HG03460 (cell line): ENCODE data around the gene BEAN1.
A peak's percentile ranks its signal among the peaks of the same experiment; 100 is the strongest.
"Not testable (repeated sequence)": the region's sequence is repeated elsewhere in the genome, so short reads cannot be mapped to it uniquely, and the experiment has no call there.

Experiments used
- ATAC-seq: cut with Tn5 transposase; IDR thresholded peaks from one replicate; pipeline ENCODE4 v1.9.1; 2021; ENCODE audit not compliant: unreplicated experiment

BEAN1 gene

DNA sequence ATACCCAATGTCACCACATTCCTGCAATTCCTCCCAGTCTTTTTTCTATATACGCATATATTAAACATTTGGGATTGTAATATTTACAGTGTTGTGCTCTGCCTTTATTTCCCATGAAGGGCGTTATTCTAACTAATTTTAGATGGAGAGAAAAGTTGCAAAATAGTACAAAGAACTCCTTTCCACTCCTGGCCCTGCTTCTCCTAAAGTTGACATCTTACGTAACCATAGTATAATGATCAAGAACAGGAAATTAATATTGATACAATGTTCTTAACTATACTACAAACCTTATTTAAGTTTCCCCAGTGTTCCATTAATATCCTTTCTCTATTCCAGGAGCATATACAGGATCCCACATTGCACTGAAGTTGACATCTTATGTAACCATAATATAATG is 76.5 kb downstream of the BEAN1 start:
- no peak for ATAC-seq

DNA sequence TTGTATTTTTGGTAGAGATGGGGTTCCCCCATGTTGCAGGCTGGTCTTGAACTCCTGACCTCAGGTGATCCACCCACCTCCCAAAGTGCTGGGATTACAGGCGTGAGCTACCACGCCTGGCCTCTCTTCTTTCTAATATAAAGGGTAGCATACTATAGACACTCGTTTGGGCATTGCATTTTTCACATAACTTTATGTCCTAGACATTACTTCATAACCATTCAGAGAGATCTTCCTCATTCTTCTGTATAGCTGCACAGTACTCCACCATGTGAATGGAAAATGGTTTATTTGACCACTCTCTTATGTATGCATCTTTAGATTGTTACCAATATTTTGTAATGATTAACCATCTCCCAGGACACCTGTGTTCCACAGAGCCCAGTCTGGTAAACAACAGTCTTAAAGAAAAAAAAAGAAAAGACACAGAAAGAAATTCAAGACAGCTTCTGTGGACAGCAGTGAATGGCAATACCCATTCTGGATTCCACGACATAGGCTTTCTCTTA is 80.7 kb downstream of the BEAN1 start:
- no peak for ATAC-seq

DNA sequence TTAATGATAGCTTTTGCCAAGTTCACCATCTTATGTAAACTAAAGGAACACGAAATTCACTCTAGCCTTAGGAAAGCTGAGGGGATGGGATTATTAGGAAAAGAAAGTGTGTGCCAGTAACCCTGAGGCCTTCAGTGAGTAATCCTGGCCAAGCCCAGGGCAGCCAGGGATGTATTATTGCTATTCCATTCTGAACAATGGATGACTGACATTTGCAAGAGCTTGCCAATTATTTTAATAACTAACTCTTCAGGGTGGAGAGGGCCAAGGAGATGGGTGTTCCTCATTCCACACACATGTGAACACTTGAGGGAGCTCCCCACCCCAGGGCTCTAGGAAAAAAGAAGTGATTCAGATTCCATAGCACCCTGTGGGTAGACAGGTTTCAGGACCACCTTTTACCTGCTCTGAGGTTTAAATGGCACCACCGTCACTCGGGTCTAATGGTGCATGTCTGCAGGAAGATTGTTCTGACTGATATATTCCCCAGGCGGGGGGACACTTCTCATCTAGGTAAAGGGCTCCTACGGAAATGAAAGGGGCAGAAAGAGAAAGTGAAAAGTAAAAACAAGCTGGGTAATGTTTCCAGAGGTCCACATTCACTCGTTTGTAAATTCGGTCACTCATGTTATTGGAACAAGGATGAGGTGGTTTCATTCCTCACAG is 81.3 kb downstream of the BEAN1 start:
- ATAC-seq, result no peak

DNA sequence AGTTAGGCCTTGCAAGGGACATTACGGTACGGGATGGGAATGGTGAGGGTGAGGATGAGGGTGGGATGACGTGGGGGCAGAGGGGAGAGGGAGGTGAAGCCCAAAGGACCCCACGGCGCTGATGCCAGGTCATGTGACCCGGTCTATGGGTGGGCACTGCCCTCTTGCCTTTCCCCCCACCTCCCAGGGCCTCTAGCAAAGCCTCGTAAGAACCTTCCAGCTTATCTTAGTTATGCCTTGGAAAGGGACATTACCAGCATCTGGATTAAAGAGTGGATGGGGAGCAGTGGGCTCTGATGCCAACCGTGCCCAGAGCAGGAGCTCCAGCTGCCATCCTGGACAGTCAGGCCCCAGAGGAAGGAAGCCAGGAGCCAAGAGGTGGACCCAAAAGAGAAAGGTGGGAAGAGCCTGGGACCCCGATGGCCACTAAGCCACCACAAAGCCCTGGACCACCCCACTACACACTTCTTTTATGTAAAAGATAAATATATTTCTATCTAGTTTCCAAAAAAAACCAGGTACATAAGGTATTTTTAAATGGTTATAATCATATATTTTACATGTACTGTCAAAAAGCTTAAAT is 81.9 kb downstream of the BEAN1 start:
- no peak for ATAC-seq

- ATAC-seq, result no peak
These were observed 82.5 kb downstream of the BEAN1 start for GRCh38 chr16:66509576-66509975.

GRCh38 chr16:66510298-66510697 is 83.2 kb downstream of the BEAN1 start:
- no peak for ATAC-seq

- ATAC-seq, result no peak
These were observed 83.9 kb downstream of the BEAN1 start for GRCh38 chr16:66510711-66511601.

GRCh38 chr16:66511602-66512271 is 84.6 kb downstream of the BEAN1 start:
- no peak for ATAC-seq

DNA sequence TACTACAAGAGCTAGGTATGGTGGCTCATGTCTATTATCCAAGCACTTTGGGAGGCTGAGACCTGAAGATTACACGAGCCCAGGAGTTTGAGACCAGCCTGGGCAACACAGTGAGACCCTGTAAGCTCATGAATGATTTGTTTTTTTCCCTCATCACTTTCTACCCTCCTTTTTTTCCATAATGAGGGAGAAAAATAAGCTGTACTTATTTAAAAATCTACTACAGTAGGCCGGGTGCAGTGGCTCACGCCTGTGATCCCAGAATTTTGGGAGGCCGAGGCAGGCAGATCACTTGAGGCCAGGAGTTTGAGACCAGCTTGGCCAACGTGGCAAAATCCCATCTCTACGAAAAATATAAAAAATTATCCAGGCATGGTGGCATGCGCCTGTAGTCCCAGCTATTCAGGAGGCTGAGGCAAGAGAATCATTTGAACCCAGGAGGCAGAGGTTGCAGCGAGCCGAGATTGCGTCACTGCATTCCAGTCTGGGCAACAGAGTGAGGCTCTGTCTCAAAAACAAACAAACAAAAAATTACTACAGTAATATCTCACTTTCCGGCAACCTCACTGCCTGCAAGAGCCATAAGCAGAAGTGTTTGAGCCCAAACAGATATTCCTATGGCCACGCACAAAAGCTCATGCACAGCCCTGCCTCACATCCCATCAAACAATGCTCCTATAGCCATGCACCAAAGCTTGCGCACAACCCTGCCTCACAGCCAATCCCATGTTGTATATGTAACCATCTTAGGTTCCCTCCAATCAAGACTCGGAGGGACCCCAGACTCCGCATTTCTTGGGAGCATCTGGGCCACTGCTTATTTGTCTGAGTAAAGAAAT is 85.4 kb downstream of the BEAN1 start:
- ATAC-seq, result no peak

DNA sequence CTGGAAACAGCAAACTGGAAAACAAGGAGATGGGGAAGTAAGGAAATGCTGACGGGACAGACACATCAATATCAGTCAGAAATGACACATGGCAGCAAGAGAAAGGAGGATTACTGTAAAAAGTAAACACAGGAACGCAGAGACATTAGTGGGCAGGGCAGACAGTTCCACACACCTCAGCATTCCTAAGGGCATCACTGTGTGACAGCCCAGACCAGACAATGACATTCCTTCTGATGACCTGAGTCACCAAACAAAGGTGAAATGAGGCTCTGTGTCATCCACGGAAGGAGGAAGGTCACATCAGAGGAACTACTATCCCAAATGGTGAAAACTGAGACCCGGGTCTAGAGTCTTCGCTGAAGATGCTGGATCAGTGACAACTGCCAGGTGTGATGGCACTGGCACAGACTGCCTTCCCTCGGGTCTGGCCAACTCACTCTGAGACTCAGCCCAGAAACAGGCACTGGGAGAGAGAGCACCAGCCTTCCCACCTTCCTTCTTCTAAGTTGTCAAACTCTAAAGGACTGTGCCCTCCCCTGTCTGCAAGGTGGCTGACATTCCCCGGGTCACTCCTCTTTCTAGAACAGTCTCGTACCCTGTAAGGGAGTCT is 86.1 kb downstream of the BEAN1 start:
- no peak for ATAC-seq

DNA sequence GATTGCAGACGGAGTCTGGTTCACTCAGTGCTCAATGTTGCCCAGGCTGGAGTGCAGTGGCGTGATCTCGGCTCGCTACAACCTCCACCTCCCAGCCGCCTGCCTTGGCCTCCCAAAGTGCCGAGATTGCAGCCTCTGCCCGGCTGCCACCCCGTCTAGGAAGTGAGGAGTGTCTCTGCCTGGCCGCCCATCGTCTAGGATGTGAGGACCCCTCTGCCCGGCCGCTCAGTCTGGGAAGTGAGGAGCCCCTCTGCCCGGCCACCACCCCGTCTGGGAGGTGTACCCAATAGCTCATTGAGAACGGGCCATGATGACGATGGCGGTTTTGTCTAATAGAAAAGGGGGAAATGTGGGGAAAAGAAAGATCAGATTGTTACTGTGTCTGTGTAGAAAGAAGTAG is 87.3 kb downstream of the BEAN1 start:
- not testable (repeated sequence) for ATAC-seq

DNA sequence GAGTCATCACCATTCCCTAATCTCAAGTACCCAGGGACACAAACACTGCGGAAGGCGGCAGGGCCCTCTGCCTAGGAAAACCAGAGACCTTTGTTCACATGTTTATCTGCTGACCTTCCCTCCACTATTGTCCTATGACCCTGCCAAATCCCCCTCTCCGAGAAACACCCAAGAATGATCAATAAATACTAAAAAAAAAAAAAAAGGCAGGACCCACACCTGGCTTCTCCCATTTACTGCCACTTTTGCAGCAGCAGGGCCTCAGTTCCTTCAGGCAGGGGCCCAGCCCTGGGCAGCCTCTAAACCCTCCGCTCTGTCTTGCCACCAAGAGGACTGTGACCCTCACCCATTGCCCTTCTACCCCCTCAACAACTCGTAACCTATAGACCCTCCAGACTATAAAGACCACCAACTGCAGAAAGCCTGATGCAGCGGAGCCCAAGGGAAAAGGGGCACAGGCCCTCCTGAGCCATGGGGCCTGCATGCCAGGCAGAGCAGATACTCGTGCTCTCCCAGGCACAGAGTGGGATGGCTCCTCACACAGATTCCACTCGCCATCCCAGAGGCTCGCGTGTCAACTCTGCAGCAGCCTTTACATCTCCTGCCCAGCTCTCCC is 88.0 kb downstream of the BEAN1 start:
- ATAC-seq, result not testable (repeated sequence)

- peak; percentile 8 for ATAC-seq
These were observed 88.8 kb downstream of the BEAN1 start for GRCh38 chr16:66515596-66516508.

DNA sequence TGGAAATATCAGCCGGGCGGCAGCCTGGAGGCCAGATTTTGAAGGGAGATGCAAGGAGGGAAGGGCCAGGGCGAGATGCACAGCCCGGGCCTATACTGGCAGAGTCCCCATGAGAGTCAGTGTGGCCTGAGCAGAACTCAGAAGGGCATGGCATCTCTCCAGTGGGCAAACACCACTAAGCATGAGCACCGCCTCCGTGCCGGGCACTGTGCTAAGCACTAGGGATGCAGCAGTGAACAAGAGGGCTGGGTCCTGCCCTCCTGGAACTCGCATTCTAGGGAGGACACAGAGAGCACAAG is 89.4 kb downstream of the BEAN1 start:
- no peak for ATAC-seq

- ATAC-seq, result peak; percentile 95
These were observed 89.9 kb downstream of the BEAN1 start for GRCh38 chr16:66516808-66517585.

GRCh38 chr16:66517586-66518263 is 90.6 kb downstream of the BEAN1 start:
- no peak for ATAC-seq
